Body of pancreas (tissue), 4 donors: ENCODE data around the gene ARFRP1. TPM values are rescaled to one million over a fixed set of nuclear protein-coding genes. Genes with fewer than 3 reads are reported as not detected.

Source experiments
- ATAC-seq: fragments of 150-250 bp; one replicate; pipeline ENCODE4 v1.9.1; 2016
- DNase-seq, 4 donors: peaks; one replicate each; pipeline ENCODE4 v3.0.0-alpha.2; 2019
- H3K27ac ChIP-seq, 4 donors: fragments of 200-600 bp; sonication (generic); 1 replicate in 3 of 4; 2 replicates in 1 of 4; pipeline versions ENCODE4 v1.5.1 to v1.6.1; 2016 to 2019; ENCODE audit warnings: mild to moderate bottlenecking in 1 of 4, mixed read lengths in 1 of 4, moderate library complexity in 1 of 4
- H3K27me3 ChIP-seq, 2 donors: fragments of 200-600 bp; sonication (generic); one replicate each; pipeline ENCODE4 v1.6.0; 2016; ENCODE audit warnings: mild to moderate bottlenecking in 1 of 2
- H3K36me3 ChIP-seq, 2 donors: fragments of 200-600 bp; sonication (generic); replicated peaks in 1 of 2; 2 replicates each; pipeline ENCODE4 v1.5.1; 2016; ENCODE audit warnings: low read depth in 2 of 2; ENCODE audit not compliant: insufficient read depth in 1 of 2
- H3K4me1 ChIP-seq: fragments of 200-600 bp; sonication (generic); one replicate; pipeline ENCODE4 v1.6.0; 2016
- H3K4me3 ChIP-seq, 2 donors: fragments of 200-600 bp; sonication (generic); 1 replicate in 1 of 2; 2 replicates in 1 of 2; pipeline ENCODE4 v1.5.1; 2016 to 2019
- H3K9me3 ChIP-seq, 3 donors: fragments of 200-600 bp; sonication (generic); 1 replicate in 2 of 3; 2 replicates in 1 of 3; pipeline ENCODE4 v1.5.1; 2016
- POLR2A ChIP-seq, 3 donors: fragments of 450-650 bp; IDR thresholded peaks; one replicate each; pipeline ENCODE4 v1.6.1; 2016; ENCODE audit warnings: antibody characterized with exemption in 3 of 3, mild to moderate bottlenecking in 2 of 3
- WGBS, 2 donors: methylation state at CpG; one replicate each; pipeline ENCODE4 v1.1.5; 2017; 5-methylcytosine and 5-hydroxymethylcytosine counted together
- intact Hi-C: fragments of 100-400 bp; cut with DNase I; formaldehyde crosslinking; loops from one replicate; pipeline ENCODE4 v1.15.1; 2023
- total RNA-seq, 2 donors: library from RNA; depleted of rRNA; stranded (reverse); fragments of >200 nt; gene quantifications; one replicate each; pipeline ENCODE4 v1.1.0, GENCODE V29; 2016
- TF ChIP-seq, protein P1 (sequence below), 7 experiments: fragments of 450-650 bp in 4 of 7; fragments of 200-600 bp in 3 of 7; sonication (generic) in 3 of 7; IDR thresholded peaks; one replicate each; pipeline ENCODE4 v1.5.1; 2016 to 2019; ENCODE audit warnings: antibody characterized with exemption in 7 of 7

Gene ARFRP1
- total RNA-seq, 2 donors from 2014 or later: 22.6 to 23.4 TPM

DNA sequence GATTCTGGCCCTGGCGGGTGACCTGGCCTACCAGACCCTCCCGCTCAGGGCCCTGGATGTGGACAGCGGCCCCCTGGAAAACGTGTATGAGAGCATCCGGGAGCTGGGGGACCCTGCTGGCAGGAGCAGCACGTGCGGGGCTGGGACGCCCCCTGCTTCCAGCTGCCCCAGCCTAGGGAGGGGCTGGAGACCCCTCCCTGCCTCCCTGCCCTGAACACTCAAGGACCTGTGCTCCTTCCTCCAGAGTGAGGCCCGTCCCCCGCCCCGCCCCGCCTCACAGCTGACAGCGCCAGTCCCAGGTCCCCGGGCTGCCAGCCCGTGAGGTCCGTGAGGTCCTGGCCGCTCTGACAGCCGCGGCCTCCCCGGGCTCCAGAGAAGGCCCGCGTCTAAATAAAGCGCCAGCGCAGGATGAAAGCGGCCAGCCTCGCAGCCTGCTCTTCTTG, 30.9 kb upstream of the ARFRP1 start:
- 12% methylated on average over 25 of the region's 26 CpGs; no CpG with 5 or more reads in 1 of the 2 donors for WGBS, 2 donors
- TF ChIP-seq, protein P1, sequence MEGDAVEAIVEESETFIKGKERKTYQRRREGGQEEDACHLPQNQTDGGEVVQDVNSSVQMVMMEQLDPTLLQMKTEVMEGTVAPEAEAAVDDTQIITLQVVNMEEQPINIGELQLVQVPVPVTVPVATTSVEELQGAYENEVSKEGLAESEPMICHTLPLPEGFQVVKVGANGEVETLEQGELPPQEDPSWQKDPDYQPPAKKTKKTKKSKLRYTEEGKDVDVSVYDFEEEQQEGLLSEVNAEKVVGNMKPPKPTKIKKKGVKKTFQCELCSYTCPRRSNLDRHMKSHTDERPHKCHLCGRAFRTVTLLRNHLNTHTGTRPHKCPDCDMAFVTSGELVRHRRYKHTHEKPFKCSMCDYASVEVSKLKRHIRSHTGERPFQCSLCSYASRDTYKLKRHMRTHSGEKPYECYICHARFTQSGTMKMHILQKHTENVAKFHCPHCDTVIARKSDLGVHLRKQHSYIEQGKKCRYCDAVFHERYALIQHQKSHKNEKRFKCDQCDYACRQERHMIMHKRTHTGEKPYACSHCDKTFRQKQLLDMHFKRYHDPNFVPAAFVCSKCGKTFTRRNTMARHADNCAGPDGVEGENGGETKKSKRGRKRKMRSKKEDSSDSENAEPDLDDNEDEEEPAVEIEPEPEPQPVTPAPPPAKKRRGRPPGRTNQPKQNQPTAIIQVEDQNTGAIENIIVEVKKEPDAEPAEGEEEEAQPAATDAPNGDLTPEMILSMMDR (IDR thresholded peaks at IDR 0.05): no peak
- TF ChIP-seq POLR2A (IDR thresholded peaks at IDR 0.05): peak in 1 of 3 donors; percentile 21
- DNase-seq (peak; percentile 80 to 86 (median 84)), ATAC-seq (peak; percentile 44)
- Histone ChIP-seq H3K4me3 (no peak overlapping the region), H3K9me3 (no peaks in the 10 kb centered on the region), H3K4me1 (peaks cover 43% of the 10 kb centered on the region), H3K27me3 (no peaks in the 10 kb centered on the region), H3K27ac (peak overlapping the region; percentile 82 to 94 (median 87)), H3K36me3 (peaks cover 0 to 6% of the 10 kb centered on the region in 2 donors)
- intact Hi-C loops: loop anchor here (5.0 to 10.0 kb wide), 2 partner anchors 36 to 84 kb away; partner anchors contain the start of genes RTEL1 and STMN3

DNA sequence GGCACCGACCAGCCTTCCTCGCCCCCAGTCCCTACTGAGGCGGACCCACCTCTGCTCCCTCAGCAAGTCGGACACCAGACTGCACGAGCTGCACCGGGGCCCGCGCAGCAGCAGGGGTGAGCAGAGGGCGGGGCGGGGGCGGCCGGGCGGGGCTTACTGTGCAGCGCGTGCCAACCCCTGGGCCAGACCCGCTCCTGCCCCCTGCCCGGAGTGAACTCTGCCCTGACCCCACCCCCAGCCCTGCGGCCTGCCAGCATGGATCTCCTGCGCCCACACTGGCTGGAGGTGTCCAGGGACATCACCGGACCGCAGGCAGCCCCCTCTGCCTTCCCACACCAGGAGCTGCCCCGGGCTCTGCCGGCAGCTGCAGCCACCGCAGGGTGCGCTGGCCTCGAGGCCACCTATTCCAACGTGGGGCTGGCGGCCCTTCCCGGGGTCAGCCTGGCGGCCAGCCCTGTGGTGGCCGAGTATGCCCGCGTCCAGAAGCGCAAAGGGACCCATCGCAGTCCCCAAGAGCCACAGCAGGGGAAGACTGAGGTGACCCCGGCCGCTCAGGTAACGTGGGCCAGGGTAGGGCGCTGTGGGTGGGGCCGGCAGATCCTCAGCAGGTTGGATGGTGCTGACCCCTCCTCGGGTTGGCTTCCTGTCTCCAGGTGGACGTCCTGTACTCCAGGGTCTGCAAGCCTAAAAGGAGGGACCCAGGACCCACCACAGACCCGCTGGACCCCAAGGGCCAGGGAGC, 30.3 kb upstream of the ARFRP1 start:
- Histone ChIP-seq H3K9me3 (no peaks in the 10 kb centered on the region), H3K4me3 (no peak overlapping the region), H3K36me3 (peaks cover 0 to 9% of the 10 kb centered on the region in 2 donors), H3K27ac (peak overlapping the region in 3 of 4 donors; percentile 82 to 94 (median 89)), H3K27me3 (no peaks in the 10 kb centered on the region), H3K4me1 (peaks cover 43% of the 10 kb centered on the region)
- 16% methylated on average over 34 of the region's 43 CpGs; no CpG with 5 or more reads in 1 of the 2 donors for WGBS, 2 donors
- DNase-seq: peak in 1 of 4 donors; percentile 40
- intact Hi-C loops: loop anchor here (5.0 to 10.0 kb wide), 2 partner anchors 36 to 83 kb away; partner anchors contain the start of genes RTEL1 and STMN3
- TF ChIP-seq, protein P1 (IDR thresholded peaks at IDR 0.05): no peak
- no peak for TF ChIP-seq POLR2A (IDR thresholded peaks at IDR 0.05)
- no peak for ATAC-seq

DNA sequence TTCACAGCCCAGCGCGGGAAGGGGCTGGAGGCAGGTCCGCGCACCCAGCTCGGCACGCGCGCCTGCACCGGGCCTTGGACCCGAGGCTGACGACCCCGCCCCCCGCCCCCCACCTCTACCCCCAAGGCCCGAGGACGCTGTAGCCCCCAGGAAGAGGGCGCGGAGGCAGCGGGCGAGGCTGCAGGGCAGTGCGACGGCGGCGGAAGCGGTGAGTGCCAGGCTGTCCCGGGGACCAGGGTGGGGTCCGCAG, 29.8 kb upstream of the ARFRP1 start:
- Histone ChIP-seq H3K36me3 (peaks cover 0 to 8% of the 10 kb centered on the region in 2 donors), H3K27me3 (no peaks in the 10 kb centered on the region), H3K27ac (no peak overlapping the region), H3K4me3 (no peak overlapping the region), H3K9me3 (no peaks in the 10 kb centered on the region), H3K4me1 (peaks cover 43% of the 10 kb centered on the region)
- ATAC-seq (no peak), DNase-seq (no peak)
- WGBS, 2 donors: 2% methylated on average over 25 of the region's 26 CpGs; no CpG with 5 or more reads in 1 of the 2 donors
- TF ChIP-seq POLR2A (IDR thresholded peaks at IDR 0.05): no peak
- TF ChIP-seq, protein P1 (IDR thresholded peaks at IDR 0.05): no peak
- intact Hi-C loops: loop anchor here (5.0 to 10.0 kb wide), 2 partner anchors 35 to 83 kb away; partner anchors contain the start of genes RTEL1 and STMN3

DNA sequence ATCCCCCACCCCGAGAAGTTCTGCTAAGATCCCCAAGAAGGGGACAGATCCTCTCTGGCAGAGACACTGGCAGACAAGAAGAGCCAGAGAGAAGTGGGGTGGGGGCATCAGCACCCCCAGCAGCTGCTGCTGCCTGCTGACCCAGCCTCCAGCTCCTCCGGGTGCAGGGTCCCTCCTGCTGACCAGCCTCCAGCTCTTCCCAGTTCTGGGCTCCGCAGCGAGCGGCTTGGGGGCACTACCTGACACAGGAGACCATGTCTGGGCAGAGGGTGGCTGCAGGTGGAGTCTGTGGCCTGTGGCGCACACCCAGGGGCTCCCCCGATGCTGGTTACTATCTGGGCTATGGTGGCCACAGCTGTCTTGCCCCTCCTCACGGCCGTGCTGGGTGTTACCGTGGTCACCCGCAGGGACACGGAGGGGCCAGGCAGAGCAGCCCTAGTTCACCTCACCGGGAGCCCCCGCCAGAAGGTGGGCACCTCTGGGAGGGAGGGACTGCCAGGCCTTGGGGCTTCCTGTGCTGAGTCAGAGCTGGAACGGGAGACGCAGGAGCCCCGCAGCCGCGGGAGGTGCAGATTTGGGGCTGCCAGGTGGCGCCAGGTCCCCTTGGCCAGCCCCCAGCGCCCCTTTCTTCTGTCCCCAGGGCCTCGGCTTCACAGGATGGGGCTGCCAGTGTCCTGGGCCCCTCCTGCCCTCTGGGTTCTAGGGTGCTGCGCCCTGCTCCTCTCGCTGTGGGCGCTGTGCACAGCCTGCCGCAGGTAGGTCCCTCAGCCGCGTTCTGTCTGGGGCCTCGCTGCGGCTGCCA, 29.3 kb upstream of the ARFRP1 start:
- no peak for ATAC-seq
- Histone ChIP-seq H3K4me3 (no peak overlapping the region), H3K36me3 (peaks cover 0 to 8% of the 10 kb centered on the region in 2 donors), H3K9me3 (no peaks in the 10 kb centered on the region), H3K27me3 (no peaks in the 10 kb centered on the region), H3K4me1 (peaks cover 42% of the 10 kb centered on the region), H3K27ac (no peak overlapping the region)
- 38% methylated on average over 28 of the region's 30 CpGs; no CpG with 5 or more reads in 1 of the 2 donors for WGBS, 2 donors
- intact Hi-C loops: loop anchor here (5.0 to 10.0 kb wide), 2 partner anchors 35 to 82 kb away; partner anchors contain the start of genes RTEL1 and STMN3
- TF ChIP-seq, protein P1 (IDR thresholded peaks at IDR 0.05): no peak
- TF ChIP-seq POLR2A (IDR thresholded peaks at IDR 0.05): no peak
- DNase-seq: peak in 1 of 4 donors; percentile 41
